ENCODE data around the gene CIRBP.

Gene CIRBP

GRCh38 chr19:1282588-1283206, 13.6 kb downstream of the CIRBP start:
- no peak for DNase-seq

- DNase-seq, result no peak
Observed at GRCh38 chr19:1283207-1283916, 14.2 kb downstream of the CIRBP start.

GRCh38 chr19:1283917-1284292, 14.8 kb downstream of the CIRBP start:
- no peak for DNase-seq

GRCh38 chr19:1284293-1284978, 15.3 kb downstream of the CIRBP start:
- no peak for DNase-seq

GRCh38 chr19:1284979-1285736, 16.0 kb downstream of the CIRBP start:
- DNase-seq, result no peak

- DNase-seq, result no peak
Observed at GRCh38 chr19:1285737-1286360, 16.7 kb downstream of the CIRBP start, which contains the start of gene EFNA2. Gene EFNA2, plus strand, starts transcription at chr19:1285873. Its CDS starts 296 bp downstream, at chr19:1286169.

GRCh38 chr19:1286487-1287353, 17.6 kb downstream of the CIRBP start:
- no peak for DNase-seq

GRCh38 chr19:1287354-1288225, 18.5 kb downstream of the CIRBP start:
- DNase-seq, result no peak

- no peak for DNase-seq
Observed at GRCh38 chr19:1288226-1288612, 19.1 kb downstream of the CIRBP start.

- DNase-seq, result no peak
Observed at GRCh38 chr19:1288833-1289685, 19.9 kb downstream of the CIRBP start.

GRCh38 chr19:1289686-1290025, 20.5 kb downstream of the CIRBP start:
- DNase-seq, result no peak

GRCh38 chr19:1290196-1290702, 21.1 kb downstream of the CIRBP start:
- DNase-seq, result no peak

GRCh38 chr19:1290703-1291651, 21.8 kb downstream of the CIRBP start:
- no peak for DNase-seq

GRCh38 chr19:1291761-1292418, 22.8 kb downstream of the CIRBP start:
- DNase-seq, result no peak

GRCh38 chr19:1292419-1293151, 23.5 kb downstream of the CIRBP start:
- DNase-seq, result no peak

- DNase-seq, result no peak
Observed at GRCh38 chr19:1293782-1294604, 24.9 kb downstream of the CIRBP start.

All from NCI-H1048 (cell line).